ENCODE results near the gene TMEM203. TPM values are rescaled to one million over a fixed set of nuclear protein-coding genes. Genes with fewer than 3 reads are reported as not detected.

The TMEM203 gene
- total and polyA plus RNA-seq, 2 of the 13 experiments (the other 11 are each of a cell fraction or from before 2014, with no cell fraction given) = 23.4 to 36.7 TPM

GRCh38 chr9:137221506-137222111 is 16.2 kb upstream of the TMEM203 start (continued):
- TF ChIP-seq, protein P1, sequence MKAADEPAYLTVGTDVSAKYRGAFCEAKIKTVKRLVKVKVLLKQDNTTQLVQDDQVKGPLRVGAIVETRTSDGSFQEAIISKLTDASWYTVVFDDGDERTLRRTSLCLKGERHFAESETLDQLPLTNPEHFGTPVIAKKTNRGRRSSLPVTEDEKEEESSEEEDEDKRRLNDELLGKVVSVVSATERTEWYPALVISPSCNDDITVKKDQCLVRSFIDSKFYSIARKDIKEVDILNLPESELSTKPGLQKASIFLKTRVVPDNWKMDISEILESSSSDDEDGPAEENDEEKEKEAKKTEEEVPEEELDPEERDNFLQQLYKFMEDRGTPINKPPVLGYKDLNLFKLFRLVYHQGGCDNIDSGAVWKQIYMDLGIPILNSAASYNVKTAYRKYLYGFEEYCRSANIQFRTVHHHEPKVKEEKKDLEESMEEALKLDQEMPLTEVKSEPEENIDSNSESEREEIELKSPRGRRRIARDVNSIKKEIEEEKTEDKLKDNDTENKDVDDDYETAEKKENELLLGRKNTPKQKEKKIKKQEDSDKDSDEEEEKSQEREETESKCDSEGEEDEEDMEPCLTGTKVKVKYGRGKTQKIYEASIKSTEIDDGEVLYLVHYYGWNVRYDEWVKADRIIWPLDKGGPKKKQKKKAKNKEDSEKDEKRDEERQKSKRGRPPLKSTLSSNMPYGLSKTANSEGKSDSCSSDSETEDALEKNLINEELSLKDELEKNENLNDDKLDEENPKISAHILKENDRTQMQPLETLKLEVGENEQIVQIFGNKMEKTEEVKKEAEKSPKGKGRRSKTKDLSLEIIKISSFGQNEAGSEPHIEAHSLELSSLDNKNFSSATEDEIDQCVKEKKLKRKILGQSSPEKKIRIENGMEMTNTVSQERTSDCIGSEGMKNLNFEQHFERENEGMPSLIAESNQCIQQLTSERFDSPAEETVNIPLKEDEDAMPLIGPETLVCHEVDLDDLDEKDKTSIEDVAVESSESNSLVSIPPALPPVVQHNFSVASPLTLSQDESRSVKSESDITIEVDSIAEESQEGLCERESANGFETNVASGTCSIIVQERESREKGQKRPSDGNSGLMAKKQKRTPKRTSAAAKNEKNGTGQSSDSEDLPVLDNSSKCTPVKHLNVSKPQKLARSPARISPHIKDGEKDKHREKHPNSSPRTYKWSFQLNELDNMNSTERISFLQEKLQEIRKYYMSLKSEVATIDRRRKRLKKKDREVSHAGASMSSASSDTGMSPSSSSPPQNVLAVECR (CRISPR knock-in tag; IDR thresholded peaks at IDR 0.05; ENCODE audit: borderline replicate concordance) = peak; percentile 72; the same call in 1 of the 2 replicates
- TF ChIP-seq ZNF749 (CRISPR knock-in tag; IDR thresholded peaks at IDR 0.05; ENCODE audit: borderline replicate concordance) (no peak), XRCC5 (optimal IDR thresholded peaks at IDR 0.05; ENCODE audit: low read length) (no peak), ZBTB38 (CRISPR knock-in tag; IDR thresholded peaks at IDR 0.05) (peak; percentile 58; the same call in 1 of the 2 replicates), ZNF530 (CRISPR knock-in tag; IDR thresholded peaks at IDR 0.05; ENCODE audit: low read depth) (no peak), AGO2 (optimal IDR thresholded peaks at IDR 0.05; ENCODE audit: low read depth, low read length) (no peak), GPBP1L1 (CRISPR knock-in tag; IDR thresholded peaks at IDR 0.05) (no peak), ARNTL (CRISPR knock-in tag; IDR thresholded peaks at IDR 0.05) (peak; percentile 18; the same call in 1 of the 2 replicates), ZNF563 (CRISPR knock-in tag; IDR thresholded peaks at IDR 0.05) (no peak), NCOA2 (CRISPR knock-in tag; IDR thresholded peaks at IDR 0.05) (peak; percentile 16; the same call in 1 of the 2 replicates), ATF7 (IDR thresholded peaks at IDR 0.05) (no peak), ATF7 (CRISPR knock-in tag; IDR thresholded peaks at IDR 0.05) (no peak), ZNF773 (CRISPR knock-in tag; IDR thresholded peaks at IDR 0.05; ENCODE audit: borderline replicate concordance) (no peak), ZNF629 (CRISPR knock-in tag; conservative IDR thresholded peaks at IDR 0.05) (no peak), MAFK (conservative IDR thresholded peaks at IDR 0.05 in 1 of 2, IDR thresholded peaks at IDR 0.05 in 1 of 2; ENCODE audit: low read length in 2 of 2) (no peak), ZNF557 (CRISPR knock-in tag; IDR thresholded peaks at IDR 0.05) (no peak), MTF1 (CRISPR knock-in tag; IDR thresholded peaks at IDR 0.05) (no peak), PHF5A (CRISPR knock-in tag; IDR thresholded peaks at IDR 0.05; ENCODE audit: low read depth, unreplicated experiment) (no peak), ZFX (CRISPR knock-in tag; IDR thresholded peaks at IDR 0.05; ENCODE audit: low read depth) (peak; percentile 58), ZSCAN29 (CRISPR knock-in tag; conservative IDR thresholded peaks at IDR 0.05) (no peak)
- TF ChIP-seq, protein P2, sequence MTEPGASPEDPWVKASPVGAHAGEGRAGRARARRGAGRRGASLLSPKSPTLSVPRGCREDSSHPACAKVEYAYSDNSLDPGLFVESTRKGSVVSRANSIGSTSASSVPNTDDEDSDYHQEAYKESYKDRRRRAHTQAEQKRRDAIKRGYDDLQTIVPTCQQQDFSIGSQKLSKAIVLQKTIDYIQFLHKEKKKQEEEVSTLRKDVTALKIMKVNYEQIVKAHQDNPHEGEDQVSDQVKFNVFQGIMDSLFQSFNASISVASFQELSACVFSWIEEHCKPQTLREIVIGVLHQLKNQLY (CRISPR knock-in tag; IDR thresholded peaks at IDR 0.05) = no peak
- TF ChIP-seq, protein P3, sequence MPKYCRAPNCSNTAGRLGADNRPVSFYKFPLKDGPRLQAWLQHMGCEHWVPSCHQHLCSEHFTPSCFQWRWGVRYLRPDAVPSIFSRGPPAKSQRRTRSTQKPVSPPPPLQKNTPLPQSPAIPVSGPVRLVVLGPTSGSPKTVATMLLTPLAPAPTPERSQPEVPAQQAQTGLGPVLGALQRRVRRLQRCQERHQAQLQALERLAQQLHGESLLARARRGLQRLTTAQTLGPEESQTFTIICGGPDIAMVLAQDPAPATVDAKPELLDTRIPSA (CRISPR knock-in tag; IDR thresholded peaks at IDR 0.05; ENCODE audit: borderline replicate concordance) = no peak
